HG03066 (cell line): Measurements from ENCODE around the gene FZD4.
"Not testable (repeated sequence)": the region's sequence is repeated elsewhere in the genome, so short reads cannot be mapped to it uniquely, and the experiment has no call there.

Experiments used
- ATAC-seq: cut with Tn5 transposase; IDR thresholded peaks from one replicate; pipeline ENCODE4 v1.9.1; 2021; ENCODE audit warnings: low read depth; ENCODE audit not compliant: unreplicated experiment

Gene FZD4

GRCh38 chr11:86955361-86956120 is at the start of gene FZD4:
TSS of gene FZD4 (minus strand) at chr11:86955395. CDS start at chr11:86955085, 310 bp downstream.
- ATAC-seq = peak; percentile 90

GRCh38 chr11:87004281-87004680 is 49.1 kb upstream of the FZD4 start:
- ATAC-seq = not testable (repeated sequence)

- no peak for ATAC-seq
Observed at GRCh38 chr11:87002918-87003317, 47.7 kb upstream of the FZD4 start.

- ATAC-seq = no peak
Observed at GRCh38 chr11:86999859-87000753, 44.9 kb upstream of the FZD4 start.

- no peak for ATAC-seq
Observed at GRCh38 chr11:86999388-86999787, 44.2 kb upstream of the FZD4 start.

- no peak for ATAC-seq
Observed at GRCh38 chr11:86996953-86997570, 41.9 kb upstream of the FZD4 start.

- ATAC-seq = no peak
Observed at GRCh38 chr11:86993031-86993430, 37.8 kb upstream of the FZD4 start.

GRCh38 chr11:86992340-86992739 is 37.1 kb upstream of the FZD4 start:
- not testable (repeated sequence) for ATAC-seq

GRCh38 chr11:86991341-86991740 is 36.1 kb upstream of the FZD4 start:
- no peak for ATAC-seq

GRCh38 chr11:86990515-86990914 is 35.3 kb upstream of the FZD4 start:
- no peak for ATAC-seq

- ATAC-seq = no peak
Observed at GRCh38 chr11:86990031-86990430, 34.8 kb upstream of the FZD4 start.

- no peak for ATAC-seq
Observed at GRCh38 chr11:86988351-86988881, 33.2 kb upstream of the FZD4 start.

GRCh38 chr11:86987679-86988078 is 32.5 kb upstream of the FZD4 start:
- no peak for ATAC-seq

- ATAC-seq = no peak
Observed at GRCh38 chr11:86984701-86985100, 29.5 kb upstream of the FZD4 start.

- no peak for ATAC-seq
Observed at GRCh38 chr11:86983021-86983488, 27.9 kb upstream of the FZD4 start.

GRCh38 chr11:86981777-86982540 is 26.8 kb upstream of the FZD4 start:
- ATAC-seq = no peak

GRCh38 chr11:86980086-86980796 is 25.0 kb upstream of the FZD4 start:
- ATAC-seq = no peak

- no peak for ATAC-seq
Observed at GRCh38 chr11:86978756-86979608, 23.8 kb upstream of the FZD4 start.

GRCh38 chr11:86978247-86978646 is 23.1 kb upstream of the FZD4 start:
- no peak for ATAC-seq
